Osteocyte (in vitro differentiated cells): ENCODE results near the gene PLXNA4. TPM values are rescaled to one million over a fixed set of nuclear protein-coding genes. Genes with fewer than 3 reads are reported as not detected.

Experiments used
- DNase-seq: peaks from one replicate; pipeline ENCODE4 v3.0.0; 2021; ENCODE audit warnings: mixed read lengths; ENCODE audit not compliant: unreplicated experiment; ENCODE audit errors: extremely low spot score
- H3K27ac Mint-ChIP-seq: one replicate; pipeline ENCODE4 v1.8.0; 2021; ENCODE audit warnings: mild to moderate bottlenecking, mixed read lengths; ENCODE audit not compliant: unreplicated experiment
- H3K27me3 Mint-ChIP-seq: one replicate; pipeline ENCODE4 v1.8.0; 2021; ENCODE audit warnings: mixed read lengths; ENCODE audit not compliant: unreplicated experiment
- H3K36me3 Mint-ChIP-seq: one replicate; pipeline ENCODE4 v1.8.0; 2021; ENCODE audit warnings: mixed read lengths; ENCODE audit not compliant: unreplicated experiment
- H3K4me1 Mint-ChIP-seq: one replicate; pipeline ENCODE4 v1.8.0; 2021; ENCODE audit warnings: mixed read lengths; ENCODE audit not compliant: unreplicated experiment
- H3K4me3 Mint-ChIP-seq: one replicate; pipeline ENCODE4 v1.8.0; 2021; ENCODE audit warnings: mild to moderate bottlenecking, moderate library complexity, mixed read lengths; ENCODE audit not compliant: unreplicated experiment
- H3K9me3 Mint-ChIP-seq: one replicate; pipeline ENCODE4 v1.8.0; 2021; ENCODE audit warnings: mixed read lengths; ENCODE audit not compliant: unreplicated experiment
- CTCF ChIP-seq: fragments of 200-600 bp; sonication (generic); IDR thresholded peaks from 2 replicates; pipeline ENCODE4 v1.5.0; 2021; ENCODE audit warnings: antibody characterized with exemption, mild to moderate bottlenecking, moderate library complexity
- total RNA-seq: library from RNA; stranded (reverse); gene quantifications from 2 replicates; pipeline ENCODE4 v1.2.1, GENCODE V29; 2021

PLXNA4 gene
- total RNA-seq, 1 donor from 2014 or later: 59.0 TPM

DNA sequence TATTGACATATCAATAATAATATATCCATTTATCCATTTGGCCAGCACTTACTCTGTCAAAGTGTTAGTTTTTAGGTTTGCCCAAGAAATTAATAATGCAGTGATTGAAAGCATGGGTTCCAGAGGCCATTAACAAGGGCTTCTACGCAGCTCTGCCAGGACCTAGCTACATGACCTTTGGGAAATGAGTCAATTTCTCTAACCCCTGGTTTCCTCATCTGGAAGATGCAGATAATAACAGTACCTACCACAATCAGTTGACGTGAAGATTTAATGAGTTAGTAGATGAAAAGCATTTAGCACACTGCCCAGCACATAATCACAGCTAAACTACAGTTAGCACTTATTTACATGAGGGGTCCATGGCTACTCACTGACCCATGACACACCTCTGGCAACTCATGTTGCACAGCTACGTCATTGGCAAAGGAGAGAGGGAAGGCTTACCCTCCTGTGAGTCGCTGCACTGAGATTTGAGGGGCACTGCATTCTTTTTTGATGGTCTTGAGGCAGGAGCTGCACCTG is 263.7 kb downstream of the PLXNA4 start:
- TF ChIP-seq CTCF: no peak
- Mint-ChIP-seq H3K4me3 (no peak overlapping the region), H3K36me3 (no peaks in the 10 kb centered on the region), H3K27ac (no peak overlapping the region), H3K27me3 (peaks cover 8% of the 10 kb centered on the region), H3K9me3 (peaks cover 6% of the 10 kb centered on the region), H3K4me1 (peaks cover 11% of the 10 kb centered on the region)
- no peak for DNase-seq

DNA sequence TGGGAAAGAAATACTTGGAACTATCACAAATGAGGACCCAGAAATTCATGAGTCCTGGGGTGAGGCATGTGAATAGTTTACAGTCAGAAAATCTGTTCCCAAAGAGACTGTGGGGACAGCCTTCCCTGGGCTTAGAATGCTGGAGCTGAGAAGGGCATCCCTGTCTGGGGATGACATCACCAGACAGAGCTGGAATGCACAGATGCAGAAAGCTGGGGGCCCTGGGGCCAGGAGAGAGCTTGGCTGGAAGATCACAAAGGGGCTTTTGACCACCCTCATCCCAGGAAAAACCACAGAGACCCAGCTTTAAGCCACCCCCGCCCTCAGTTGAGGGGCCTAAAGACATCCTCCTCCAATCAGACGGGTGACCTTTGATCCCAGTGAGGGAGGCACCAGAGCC is 264.5 kb downstream of the PLXNA4 start:
- DNase-seq: no peak
- H3K36me3 Mint-ChIP-seq: no peaks in the 10 kb centered on the region
- TF ChIP-seq CTCF: no peak
- H3K27ac Mint-ChIP-seq: no peak overlapping the region
- no peak overlapping the region for H3K4me3 Mint-ChIP-seq
- peaks cover 1% of the 10 kb centered on the region for H3K9me3 Mint-ChIP-seq
- peaks cover 7% of the 10 kb centered on the region for H3K4me1 Mint-ChIP-seq
- peaks cover 6% of the 10 kb centered on the region for H3K27me3 Mint-ChIP-seq

- H3K27me3 Mint-ChIP-seq: no peaks in the 10 kb centered on the region
- H3K27ac Mint-ChIP-seq: no peak overlapping the region
- H3K9me3 Mint-ChIP-seq: no peaks in the 10 kb centered on the region
- peaks cover 7% of the 10 kb centered on the region for H3K4me1 Mint-ChIP-seq
- no peak overlapping the region for H3K4me3 Mint-ChIP-seq
- no peak for TF ChIP-seq CTCF
- H3K36me3 Mint-ChIP-seq: no peaks in the 10 kb centered on the region
- no peak for DNase-seq
Observed at GRCh38 chr7:132309102-132309805, 267.0 kb downstream of the PLXNA4 start.

- Mint-ChIP-seq H3K36me3 (no peaks in the 10 kb centered on the region), H3K27me3 (no peaks in the 10 kb centered on the region), H3K4me1 (peaks cover 7% of the 10 kb centered on the region), H3K4me3 (no peak overlapping the region), H3K27ac (no peak overlapping the region), H3K9me3 (no peaks in the 10 kb centered on the region)
- no peak for DNase-seq
- no peak for TF ChIP-seq CTCF
Observed at GRCh38 chr7:132307465-132307864, 268.8 kb downstream of the PLXNA4 start.

DNA sequence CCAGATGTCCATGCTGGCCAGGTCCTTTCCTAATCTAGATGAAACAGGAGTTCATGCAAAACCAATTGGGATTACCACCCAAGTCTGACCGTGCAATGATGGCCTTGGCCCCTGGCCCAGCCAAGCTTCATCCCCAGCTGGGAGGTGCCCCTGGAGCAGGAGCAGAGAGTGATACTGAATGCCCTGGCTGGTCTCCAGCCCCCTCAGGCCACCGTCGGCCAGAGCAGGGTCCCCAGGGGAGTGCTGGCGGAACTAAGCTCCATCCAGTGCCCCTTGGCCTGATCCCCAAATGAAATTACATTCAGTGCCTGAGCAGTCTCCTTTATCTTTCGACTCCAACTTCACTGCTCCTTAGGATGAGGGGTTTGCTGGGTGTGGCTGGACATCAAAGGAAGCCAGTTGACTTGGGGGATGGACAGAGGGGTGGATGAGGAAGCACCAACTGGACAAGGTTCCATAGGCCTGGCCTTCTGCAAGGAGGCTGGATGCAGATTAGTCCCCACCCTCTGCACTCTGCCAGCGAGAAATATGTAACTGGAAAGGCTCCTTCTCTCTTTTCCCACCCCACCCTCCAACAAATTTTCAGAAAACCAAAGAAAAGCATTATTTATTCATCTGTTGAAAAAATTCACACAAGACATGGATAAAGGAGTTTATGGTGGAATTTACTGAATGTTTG is 275.5 kb downstream of the PLXNA4 start:
- H3K4me1 Mint-ChIP-seq: peaks cover 27% of the 10 kb centered on the region
- H3K4me3 Mint-ChIP-seq: no peak overlapping the region
- no peak overlapping the region for H3K27ac Mint-ChIP-seq
- TF ChIP-seq CTCF: no peak
- H3K27me3 Mint-ChIP-seq: no peaks in the 10 kb centered on the region
- peaks cover 4% of the 10 kb centered on the region for H3K36me3 Mint-ChIP-seq
- H3K9me3 Mint-ChIP-seq: no peaks in the 10 kb centered on the region
- DNase-seq: no peak
